ENCODE results near the gene HYLS1.
A peak's percentile ranks its signal among the peaks of the same experiment; 100 is the strongest.

The HYLS1 gene

GRCh38 chr11:125934473-125934872 lies 47.0 kb downstream of the HYLS1 start:
- no peak for DNase-seq

GRCh38 chr11:125935056-125935455 lies 47.6 kb downstream of the HYLS1 start:
- DNase-seq = no peak

GRCh38 chr11:125935618-125936199 lies 48.2 kb downstream of the HYLS1 start:
- DNase-seq = no peak

DNA sequence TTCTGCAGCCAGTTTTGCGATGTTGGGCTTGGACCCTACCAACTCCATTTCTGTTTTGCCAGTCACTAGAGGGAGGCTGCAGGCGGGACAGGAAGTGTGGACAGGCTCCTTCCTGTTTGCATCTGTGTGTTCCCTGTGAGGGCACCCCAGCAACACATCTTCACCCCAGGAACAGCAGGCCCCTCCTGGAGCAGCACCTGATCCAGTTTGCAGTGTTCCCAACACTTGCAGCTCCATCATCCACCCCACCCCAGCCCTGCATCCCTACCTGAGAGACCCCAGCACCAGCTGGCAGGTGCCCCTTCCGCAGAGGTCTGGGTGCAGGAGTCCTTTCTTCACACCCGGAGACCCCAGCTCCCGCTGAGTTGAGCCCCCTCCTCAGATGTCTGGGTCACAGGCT lies 51.0 kb downstream of the HYLS1 start:
- DNase-seq = no peak

GRCh38 chr11:125939081-125939521 lies 51.6 kb downstream of the HYLS1 start:
- no peak for DNase-seq

DNA sequence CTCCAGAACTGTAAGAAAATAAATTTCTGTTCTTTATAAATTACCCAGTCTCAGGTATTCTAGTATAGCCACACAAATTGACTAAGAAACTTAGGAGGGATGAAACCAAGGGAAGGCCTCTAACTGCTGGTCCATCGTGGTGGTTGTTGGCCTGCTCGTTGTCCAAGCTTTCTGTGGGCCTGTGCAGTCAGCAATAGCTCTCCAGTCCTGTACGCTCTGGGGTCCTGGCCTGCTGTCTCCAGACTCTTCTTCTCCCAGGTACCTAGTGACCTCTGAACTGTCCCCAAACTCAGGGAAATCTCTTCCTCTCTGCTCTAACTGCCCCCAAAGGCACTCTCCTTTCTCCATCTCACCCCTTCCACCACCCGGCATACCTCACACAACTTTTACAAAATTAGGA lies 52.7 kb downstream of the HYLS1 start:
- no peak for DNase-seq

DNA sequence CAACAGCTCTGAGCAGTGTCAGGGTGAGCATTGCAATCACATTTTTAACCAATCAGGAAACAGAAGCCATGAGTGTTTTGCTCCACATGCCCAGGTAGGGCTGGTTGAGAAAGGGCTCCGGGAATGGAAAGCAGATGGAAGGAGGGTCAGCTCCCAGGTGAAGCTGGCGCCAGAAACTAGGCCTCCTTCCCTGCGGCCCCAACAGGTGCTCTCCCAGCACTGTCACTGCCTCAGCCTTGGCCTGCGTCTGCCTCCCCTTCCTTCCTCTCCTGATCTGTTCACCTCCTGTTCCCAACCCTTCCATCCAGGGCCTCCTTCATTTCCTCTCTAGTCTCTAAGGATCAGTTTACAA lies 53.8 kb downstream of the HYLS1 start:
- DNase-seq = no peak

- peak; percentile 66 for DNase-seq
These were observed 54.4 kb downstream of the HYLS1 start for GRCh38 chr11:125941619-125942611.

DNA sequence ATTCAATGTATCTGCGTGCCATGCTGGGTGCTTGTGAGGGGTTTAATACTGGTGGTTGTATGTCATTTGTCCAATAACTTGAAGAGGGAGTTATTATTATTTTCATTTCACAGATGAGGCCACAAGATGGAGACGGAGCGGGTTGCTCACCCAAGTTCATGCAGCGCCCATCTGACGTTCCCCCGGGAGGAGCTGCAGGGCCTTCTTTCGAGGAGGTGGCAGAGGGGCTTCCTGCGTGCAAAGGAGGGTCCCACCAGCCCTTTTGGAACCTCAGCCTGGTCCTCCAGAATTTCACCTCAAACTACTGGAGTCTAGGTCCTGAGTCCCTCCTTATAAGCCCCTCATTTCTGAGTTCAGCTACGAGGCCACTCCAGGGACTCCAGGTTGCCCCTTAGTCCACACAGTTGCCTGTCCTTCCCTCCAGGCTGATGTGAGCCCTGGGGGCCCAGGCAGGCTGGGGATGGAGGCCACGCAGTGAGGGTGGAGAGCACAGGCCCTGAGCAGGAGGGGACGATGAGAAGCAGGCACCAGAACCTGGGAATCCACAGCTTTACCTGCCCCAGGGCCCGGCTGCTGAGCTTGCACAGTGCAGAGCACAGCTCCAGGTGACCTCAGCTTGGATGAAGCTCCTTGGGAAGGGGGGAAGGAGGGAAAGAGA lies 55.4 kb downstream of the HYLS1 start:
- no peak for DNase-seq

DNA sequence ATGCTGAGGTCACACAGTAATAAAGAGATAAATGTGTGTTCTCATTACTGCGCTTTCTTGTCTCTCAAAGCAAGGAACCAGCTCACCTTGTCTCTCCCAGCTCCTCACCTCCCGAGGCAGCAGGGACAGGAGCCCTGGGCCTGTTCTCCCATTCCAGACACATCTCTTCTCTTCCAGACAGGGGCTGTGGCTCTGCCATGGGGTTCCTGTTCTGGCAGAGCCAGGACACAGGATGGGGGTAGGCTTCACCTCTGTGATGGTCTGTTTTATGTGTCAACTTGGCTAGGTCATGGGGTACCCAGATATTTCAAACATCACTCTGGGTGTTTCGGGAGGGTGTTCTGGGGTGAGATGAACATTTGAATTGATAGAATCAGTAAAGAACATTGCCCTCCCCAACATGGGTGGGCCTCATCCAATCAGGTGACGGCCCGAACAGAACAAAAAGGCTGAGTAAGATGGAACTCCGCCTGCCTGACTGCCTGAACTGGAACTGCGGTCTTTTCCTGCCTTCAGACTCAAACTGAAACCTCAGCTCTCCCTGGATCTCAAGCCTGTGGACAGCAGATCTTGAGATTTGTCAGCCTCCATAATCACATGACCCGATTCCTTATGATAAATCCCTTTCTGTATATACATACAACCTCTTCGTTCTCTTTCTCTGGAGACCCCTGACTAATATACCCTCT lies 56.3 kb downstream of the HYLS1 start:
- DNase-seq = no peak

GRCh38 chr11:125944350-125945010 lies 57.0 kb downstream of the HYLS1 start:
- no peak for DNase-seq

DNA sequence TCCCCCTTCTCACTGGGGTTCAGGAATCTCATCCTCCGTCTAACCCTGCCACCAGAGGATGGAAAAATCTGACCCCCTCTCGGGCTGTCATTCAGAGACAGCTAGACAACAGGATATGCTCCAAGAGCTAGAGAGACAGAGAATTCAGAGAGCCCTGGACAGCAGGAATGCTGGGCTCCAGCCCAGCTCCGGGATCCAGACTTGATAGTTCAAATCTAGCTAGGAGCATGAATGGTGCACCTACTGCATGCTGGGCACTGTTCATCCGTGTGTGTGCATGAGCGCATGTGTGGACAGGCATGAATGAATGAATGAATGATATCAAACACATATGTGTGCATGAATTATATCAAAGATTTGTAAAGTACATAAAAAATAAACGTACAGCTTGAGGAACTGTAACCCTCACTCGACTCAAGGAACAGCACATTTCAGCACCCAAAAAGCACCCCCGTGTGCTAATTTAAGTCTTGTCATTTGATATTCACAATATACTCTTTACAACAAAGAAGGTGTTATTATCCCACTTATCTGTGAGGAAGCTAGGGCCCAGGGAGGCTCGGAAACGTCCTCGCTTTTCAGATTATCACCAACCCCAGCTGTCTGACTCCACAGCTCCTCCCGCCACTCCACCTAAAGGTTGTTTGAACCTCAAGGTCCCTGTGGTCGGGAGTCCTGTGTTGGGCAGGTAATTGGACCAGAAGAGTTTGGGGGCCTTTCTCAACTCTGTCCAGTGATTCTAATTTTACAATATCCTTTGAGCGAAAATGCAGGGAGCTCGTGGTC lies 57.7 kb downstream of the HYLS1 start:
- DNase-seq = no peak

DNA sequence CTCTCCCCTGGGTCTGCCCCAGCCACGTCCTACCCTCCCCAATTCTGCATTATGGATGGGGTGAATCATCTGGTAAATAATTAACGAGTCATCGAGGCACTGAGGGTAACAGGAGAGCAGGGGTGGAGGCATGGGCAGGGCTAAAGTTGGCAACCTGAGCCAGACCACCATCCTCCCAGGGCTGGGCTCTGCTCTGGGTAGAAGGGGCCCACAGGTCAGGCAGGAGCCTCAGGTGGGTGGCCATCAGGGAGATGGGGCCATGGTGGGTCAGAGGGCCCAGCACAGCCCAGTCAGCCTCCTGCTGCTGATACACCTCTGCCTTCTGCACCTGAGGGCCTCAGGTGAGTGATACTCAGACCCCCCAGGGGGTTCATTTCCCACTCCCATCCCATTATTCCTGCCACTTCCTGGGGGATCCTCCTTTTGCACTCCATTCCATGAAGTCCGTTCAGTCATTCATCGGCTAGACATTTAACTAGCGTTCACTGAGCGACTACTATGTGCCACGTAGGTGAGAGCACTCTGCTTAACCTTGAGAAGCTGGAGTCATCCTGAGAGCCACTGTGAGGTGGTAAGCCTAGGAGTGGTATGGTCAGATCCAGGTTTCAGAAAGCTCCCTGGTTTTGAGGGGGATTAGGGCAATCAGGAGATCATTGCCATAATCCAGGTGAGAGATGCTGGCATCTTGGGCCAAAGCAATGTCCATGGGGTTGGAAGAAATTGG lies 58.5 kb downstream of the HYLS1 start, which contains the start of gene VSIG10L2:
TSS of gene VSIG10L2 (plus strand) at position 248 of the 724 bp plus-strand sequence. CDS start at position 260, 12 bp downstream.
- no peak for DNase-seq

GRCh38 chr11:125946712-125947418 lies 59.4 kb downstream of the HYLS1 start:
- DNase-seq = no peak

- no peak for DNase-seq
These were observed 60.2 kb downstream of the HYLS1 start for GRCh38 chr11:125947419-125948277.

DNA sequence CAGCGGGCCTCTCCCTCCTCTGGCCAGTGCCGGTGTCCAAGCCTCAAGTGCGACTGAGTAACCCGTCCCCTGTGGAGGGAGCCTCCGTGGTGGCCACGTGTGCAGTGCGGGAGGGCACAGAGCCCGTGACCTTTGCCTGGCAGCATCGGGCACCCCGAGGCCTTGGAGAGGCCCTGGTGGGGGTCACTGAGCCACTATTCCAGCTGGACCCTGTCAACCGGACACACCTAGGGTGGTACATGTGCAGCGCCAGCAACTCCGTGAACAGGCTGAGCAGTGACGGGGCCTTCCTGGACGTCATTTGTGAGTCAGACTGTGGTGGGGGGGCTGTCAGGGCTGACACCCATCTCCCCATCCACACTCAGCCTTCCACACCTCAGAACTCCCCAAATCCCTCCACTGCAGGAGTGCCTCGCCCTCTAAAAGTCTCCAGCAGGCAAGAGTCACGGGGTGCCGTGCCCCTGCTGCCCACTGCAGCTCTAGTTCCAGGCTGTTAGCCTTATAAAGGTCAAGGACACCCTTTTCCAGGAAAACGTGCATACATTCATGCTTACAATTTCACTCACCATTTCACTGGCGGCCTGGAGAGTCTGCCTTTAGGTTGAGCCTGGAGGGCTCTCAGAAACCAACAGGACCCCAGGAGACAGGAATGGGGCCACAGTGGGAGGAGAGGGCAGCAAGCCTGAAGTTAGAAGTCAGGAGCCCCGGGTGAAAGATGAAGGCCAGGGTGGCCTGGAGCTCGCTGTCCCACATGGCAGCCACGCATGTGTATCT lies 61.0 kb downstream of the HYLS1 start:
- no peak for DNase-seq

DNA sequence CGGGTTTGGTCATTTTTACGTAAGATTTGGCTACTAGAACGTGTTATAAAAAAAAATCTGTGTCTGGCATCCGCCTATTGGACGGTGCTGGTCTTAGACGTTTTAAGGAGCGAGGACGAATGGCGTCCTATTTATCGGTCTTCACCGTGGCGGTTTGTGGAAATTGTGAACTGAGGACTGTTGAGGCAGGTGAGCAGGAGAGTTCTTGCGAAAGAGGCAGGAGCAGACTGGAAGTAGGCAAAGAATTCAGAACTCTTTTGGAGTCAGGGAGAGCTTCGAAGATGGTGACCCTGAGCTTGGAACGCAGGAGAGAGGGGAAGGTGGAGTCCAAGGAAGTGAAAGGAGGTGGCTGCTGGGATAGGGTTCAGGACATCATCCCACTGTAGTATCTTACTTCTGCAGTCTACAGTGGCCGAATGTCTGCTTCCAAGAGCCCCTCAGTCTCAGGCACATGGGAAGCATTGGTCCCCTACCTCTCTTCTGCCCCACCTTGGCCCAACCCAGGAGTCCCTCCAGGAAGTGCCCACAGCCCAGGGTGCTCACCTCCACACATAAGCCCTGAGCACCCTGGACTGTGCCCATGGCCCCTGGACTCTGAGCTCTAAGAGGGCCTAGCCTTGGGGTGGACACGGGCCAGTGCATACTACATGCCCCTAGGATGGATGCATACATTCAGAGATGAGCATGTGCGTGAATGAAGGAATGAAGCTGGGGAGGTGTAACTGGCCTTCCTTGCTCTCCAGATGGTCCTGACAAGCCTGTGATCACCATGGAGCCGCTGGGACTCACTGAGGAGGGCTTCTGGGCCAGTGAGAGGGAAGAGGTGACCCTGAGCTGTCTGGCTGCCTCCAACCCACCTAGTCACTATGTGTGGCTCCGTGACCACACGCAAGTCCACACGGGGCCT lies 62.1 kb downstream of the HYLS1 start:
- DNase-seq = no peak
